22Rv1 (cell line): Measurements from ENCODE around the gene FBXL20.

Experiments used
- ZFX ChIP-seq: fragments of 450-650 bp; IDR thresholded peaks from 2 replicates; pipeline ENCODE4 v1.6.1; 2017; ENCODE audit warnings: antibody characterized with exemption, borderline replicate concordance
- TF ChIP-seq, protein P1 (sequence below): fragments of 450-650 bp; IDR thresholded peaks from 2 replicates; pipeline ENCODE4 v1.5.1; 2017; ENCODE audit warnings: mild to moderate bottlenecking

DNA sequence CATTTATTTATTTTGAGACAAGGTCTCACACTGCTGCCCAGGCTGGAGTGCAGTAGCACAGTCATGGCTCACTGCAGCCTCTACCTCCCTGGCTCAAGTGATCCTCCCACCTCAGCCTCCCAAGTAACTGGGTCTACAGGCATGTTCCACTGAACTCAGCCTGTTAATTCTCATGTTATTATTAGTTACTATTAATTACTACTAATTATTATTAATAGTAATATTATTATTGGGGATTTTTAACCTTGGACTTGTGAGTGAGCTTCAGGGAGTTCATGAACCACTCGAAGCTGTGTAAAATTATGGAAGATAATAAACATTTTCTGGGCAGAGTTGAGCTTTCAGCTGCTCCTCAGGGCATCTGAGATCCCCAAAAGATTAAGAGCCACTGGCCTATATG, 171.1 kb downstream of the FBXL20 start:
- TF ChIP-seq, protein P1, sequence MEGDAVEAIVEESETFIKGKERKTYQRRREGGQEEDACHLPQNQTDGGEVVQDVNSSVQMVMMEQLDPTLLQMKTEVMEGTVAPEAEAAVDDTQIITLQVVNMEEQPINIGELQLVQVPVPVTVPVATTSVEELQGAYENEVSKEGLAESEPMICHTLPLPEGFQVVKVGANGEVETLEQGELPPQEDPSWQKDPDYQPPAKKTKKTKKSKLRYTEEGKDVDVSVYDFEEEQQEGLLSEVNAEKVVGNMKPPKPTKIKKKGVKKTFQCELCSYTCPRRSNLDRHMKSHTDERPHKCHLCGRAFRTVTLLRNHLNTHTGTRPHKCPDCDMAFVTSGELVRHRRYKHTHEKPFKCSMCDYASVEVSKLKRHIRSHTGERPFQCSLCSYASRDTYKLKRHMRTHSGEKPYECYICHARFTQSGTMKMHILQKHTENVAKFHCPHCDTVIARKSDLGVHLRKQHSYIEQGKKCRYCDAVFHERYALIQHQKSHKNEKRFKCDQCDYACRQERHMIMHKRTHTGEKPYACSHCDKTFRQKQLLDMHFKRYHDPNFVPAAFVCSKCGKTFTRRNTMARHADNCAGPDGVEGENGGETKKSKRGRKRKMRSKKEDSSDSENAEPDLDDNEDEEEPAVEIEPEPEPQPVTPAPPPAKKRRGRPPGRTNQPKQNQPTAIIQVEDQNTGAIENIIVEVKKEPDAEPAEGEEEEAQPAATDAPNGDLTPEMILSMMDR, result no peak
- no peak for TF ChIP-seq ZFX
